Activated CD8-positive, alpha-beta memory T cell treated with anti-CD3 and anti-CD28 coated beads for 1 hour (primary cell): Measurements from ENCODE around the gene ZFX.

Experiments
- DNase-seq, 2 donors: peaks; one replicate each; pipeline ENCODE4 v3.0.0-alpha.2; 2020; ENCODE audit warnings: low read depth in 1 of 2; ENCODE audit errors: extremely low read depth in 1 of 2

ZFX gene

DNA sequence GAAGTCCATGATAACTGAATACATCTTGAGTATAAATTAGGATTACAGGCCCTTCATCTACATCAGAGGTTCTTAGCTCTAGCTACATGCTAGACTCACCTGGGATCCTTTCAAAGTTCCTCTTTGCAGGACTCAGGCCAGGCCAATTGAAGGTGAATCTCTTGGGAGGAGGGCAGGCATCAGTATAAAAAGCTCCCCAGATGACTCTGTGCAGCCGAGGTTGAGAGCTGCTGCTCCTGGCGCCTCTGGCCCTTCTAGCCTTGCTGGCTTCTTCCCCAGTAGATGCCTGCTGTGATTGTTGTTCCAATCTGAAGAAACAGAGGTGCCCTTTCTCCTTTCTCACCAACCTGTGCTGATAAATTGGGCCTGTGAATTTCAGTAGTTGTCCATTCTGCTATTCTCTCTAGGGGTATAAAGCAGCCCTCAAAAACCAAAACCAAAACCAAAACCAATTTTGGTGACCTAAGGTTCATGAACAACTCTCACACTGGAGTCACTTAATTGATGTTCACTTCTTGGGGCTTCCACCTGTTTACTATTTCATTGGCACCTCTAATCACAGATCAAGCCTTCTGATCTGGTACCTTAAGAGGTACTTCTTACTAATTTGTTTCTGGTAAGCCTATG lies 85.7 kb downstream of the ZFX start:
- no peak for DNase-seq

DNA sequence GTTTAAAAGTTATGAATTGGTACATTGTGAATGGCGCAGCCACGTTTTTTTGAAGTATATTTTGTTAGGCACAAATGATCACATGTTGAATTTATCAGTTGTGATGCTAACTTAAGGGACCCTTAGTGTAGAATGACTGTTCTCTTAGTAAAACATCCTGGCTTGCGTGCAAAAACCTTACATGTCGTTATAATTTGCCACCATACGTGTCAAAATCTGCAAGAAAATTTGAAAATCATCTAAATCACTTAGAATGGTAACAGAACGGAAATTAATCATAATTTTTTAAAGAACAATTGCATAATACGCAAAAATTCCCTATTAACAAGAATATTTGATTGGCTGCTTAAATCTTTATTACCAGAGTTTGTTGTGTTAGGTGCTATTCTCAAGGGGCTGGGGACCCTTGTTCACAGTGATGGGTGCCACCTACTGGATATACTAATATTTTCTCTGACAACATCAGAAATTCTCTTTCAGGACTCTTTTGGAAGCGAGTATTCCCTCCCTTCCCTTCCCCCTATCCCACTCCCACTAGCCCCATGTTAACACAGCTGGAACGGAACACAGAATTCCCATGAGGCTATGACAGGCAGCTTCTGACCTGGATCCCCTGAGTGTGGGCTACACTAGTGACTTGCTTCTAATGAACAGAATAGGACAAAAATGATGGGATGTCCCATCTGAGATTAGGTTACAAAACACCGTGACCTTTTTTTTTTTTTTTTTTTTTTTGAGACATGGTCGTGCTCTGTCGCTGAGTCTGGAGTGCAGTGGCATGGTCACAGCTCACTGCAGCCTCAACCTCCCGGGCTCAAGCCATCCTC lies 92.5 kb downstream of the ZFX start:
- no peak for DNase-seq

DNA sequence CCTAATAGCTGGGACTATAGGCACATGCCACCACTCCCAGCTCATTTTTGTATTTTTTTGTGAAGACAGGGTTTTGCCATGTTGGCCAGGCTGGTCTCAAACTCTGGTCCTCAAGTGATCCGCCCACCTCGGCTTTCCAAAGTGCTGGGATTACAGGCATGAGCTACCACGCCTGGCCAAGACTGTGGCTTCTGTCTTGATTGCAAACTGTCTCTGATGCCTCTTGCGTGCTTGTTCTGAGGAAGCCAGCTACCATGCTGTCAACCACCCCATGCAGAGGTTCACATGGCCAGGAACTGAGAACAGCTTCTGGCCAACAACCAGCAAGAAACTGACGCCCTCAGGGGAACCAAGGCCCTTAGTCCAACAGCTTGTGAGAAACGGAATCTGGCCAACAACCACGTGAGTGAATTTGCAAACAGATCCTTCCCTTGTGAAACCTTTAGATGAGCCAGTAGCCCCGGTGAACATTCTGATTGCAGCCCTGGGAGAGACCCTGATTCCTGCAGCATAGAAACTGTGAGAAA lies 93.2 kb downstream of the ZFX start:
- no peak for DNase-seq

DNA sequence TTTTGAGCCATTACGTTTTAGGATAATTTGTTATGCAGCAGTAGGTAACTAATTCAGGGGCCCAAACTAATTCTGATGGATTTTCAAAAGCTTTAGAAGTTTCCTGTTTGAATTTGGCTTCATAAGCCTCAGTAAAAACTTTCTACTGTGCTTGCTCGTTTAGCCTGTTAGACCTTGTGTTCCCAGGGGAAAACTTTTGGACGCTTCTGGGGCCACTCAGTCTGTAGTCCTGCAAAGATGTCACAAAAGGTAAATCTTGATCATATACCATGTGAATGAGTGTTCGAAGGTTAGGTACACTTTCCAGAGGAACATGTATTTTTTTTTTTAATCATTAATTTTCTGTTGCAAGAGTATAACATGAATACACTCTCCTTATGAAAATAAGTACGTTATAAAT lies 93.7 kb downstream of the ZFX start:
- DNase-seq, result no peak

DNA sequence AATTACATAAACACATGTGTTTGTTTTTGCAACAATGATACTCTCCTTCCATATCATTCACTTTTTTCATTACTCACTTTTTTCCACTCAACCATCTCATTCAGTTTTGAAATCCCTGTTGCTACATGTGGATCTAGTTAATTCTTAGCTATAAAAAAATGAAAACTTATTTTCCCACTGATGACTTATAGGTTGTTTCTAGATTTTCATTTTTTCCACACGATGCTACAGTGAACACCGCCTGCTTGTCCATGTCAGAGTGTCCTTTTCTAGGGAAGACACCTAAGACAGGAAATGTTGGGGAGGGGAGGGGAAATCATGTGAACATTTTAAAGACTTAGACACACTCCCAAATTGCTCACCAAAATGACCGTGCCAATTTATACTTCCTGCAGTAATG lies 94.2 kb downstream of the ZFX start:
- no peak for DNase-seq

DNA sequence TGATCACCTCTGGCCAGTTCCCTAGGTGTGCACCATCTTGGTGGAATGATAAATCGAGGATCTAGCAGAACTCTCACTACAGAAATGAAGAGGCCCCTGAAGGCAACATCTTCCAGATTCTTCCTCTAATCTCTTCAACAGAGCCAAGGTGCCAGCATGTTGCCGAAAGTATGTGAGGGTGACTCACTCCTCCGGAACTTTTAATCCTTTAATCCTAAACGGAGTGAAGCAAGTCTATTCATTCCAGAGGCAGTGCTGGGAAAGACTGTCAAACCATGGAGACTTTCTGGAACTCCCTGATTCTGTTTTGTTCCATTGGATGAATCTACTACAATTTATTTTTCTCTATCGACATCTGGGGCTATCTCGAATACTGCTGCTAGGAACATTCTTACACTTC lies 95.7 kb downstream of the ZFX start:
- DNase-seq, result no peak

DNA sequence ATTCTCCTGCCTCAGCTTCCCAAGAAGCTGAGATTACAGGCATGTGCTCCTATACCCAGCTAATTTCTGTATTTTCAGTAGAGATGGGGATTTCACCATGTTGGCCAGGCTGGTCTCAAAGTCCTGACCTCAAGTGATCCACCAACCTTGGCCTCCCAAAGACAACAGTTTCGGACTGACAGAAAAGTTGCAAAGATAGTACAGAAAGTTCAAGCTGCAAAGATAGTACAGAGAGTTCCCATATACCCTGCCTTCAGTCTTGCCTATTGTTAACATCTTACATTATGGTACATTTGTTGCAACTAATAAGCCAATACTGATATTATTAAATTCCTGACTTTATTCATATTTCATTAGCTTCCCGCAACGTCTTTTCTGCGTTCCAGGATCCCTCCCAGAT lies 98.5 kb downstream of the ZFX start:
- DNase-seq, result no peak

DNA sequence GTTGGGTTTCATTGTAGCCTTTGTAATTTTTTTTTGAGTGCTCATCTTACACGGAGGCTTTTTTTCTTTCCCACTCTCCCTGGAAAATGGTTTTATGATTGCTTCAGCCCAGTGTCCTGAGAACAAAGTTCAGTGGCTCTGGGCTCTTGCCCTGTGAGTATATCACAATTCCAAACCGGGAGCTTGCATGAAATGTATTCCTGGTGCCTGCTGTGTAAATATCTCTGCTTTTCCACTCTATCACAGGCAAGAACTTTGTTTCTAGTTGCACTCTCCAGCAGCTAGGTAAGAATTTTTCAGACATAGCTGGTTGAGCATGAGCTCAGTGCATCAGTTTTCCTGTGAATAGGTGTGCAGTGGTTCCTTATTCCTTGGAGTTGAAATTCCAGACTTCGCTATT lies 103.5 kb downstream of the ZFX start:
- DNase-seq, result no peak

DNA sequence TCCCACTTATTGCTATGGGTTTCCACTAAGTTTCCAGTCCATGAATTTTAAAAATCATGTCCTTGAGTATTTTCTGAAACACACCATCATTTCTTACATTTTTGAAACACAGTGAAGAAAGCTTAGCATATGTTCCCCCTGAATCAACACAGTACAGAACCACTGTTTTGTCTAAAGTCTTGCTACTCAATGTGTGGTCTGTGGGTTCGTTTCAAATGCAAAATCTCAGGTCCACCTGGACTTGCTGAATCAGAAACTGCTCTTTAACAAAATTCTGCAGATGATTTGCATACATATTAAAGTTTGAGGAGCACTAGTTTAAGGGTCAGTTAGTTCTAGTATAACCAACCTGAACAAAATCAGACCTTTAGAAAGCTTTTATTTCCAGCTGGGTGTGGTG lies 103.9 kb downstream of the ZFX start:
- no peak for DNase-seq

DNA sequence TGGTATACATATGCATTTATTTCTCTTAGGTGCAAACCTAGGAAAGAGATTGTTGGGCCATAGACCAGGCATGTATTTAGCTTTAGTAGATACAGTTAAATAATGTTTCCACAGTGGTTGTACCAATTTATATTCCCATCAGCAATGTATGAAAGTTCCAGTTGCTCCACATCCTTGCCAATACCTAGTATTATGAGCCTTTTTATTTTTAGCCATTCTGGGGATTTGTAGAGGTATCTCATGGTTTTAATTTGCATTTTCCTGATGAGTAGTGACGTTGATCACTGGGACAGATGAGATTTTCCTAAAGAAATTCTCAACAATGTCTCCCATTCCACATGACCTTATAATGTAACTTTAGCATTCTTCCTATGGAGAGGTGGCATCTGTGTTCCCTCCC lies 107.5 kb downstream of the ZFX start:
- DNase-seq, result no peak

DNA sequence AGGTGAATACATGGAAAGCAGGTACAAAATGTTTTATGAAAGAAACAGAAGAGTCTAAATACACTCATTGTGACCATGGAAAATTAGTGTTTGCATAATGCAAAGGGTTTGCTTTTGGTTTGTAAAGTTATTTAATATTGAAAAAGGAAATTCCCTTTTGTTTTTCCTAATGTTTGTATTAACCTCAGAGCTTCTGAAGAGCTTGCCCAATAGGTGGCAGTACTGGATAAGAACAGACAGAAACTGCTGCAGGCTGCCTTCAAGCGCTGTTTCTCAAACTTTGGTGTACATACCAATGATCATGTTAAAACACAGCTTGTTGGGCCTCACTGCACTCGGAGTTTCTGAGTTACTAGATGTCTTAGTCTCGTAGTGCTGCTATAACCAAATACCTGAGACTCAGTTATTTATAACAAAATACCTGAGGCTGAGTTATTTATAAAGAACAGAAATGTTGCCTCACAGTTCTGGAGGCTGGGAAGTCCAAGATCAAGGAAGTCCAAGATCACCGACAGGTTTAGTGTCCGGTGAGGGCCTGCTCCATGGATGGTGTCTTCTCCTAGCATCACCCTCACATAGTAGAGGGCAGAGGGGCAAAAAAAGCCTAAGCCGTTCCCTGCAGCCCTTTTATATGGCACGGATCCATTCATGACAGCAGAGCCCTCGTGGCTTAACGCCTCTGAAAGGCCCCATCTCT lies 110.2 kb downstream of the ZFX start:
- no peak for DNase-seq

DNA sequence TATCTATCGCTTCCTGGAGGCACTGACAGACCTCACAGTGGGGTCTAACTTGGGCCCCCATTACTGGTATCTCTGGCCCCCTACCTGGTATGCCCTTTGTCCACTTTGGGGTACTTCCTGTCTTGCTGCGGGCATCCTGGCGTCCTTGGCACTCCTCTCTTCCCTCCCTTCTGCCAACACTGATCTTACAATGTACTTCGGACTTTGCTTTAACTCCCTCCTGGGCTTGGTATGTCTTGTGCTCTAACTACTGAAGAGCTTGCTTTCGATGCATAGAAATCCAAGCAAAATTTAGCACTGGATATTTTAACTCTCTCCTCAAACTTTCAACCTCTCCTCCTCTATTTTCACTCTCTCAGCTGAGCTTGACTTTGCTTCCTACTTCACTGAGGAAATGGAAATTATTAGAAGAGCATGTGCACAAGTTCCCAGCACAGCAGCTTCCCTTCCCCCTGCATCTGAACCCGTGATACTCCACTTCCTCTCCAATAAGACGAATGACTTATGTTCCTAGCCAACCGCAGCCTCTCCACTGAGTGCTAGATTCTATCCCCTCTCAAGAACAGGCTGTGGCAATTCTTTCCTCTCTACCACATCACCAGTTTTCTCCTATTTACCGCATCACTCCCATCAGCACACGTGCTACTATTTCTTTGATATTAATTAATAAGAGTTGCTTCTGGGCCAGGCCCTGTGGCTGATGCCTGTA lies 111.5 kb downstream of the ZFX start:
- DNase-seq, result no peak

DNA sequence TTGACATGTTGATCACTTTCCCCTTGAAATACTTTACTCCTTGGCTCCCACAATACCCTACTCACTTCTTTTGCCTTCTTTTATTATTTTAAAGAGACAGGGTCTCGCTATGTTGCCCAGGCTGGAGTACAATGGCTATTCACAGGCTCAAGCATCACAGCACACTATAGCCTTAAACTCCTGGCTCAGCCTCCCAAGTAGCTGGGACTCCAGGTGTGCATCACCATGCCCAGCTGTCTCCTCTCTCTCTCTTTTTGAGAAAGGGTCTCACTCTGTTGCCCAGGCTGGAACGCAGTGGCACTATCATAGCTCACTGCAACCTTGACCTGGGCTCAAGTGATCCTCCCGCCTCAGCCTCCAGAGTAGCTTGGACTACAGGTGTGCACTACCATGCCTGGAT lies 112.8 kb downstream of the ZFX start:
- DNase-seq, result no peak

DNA sequence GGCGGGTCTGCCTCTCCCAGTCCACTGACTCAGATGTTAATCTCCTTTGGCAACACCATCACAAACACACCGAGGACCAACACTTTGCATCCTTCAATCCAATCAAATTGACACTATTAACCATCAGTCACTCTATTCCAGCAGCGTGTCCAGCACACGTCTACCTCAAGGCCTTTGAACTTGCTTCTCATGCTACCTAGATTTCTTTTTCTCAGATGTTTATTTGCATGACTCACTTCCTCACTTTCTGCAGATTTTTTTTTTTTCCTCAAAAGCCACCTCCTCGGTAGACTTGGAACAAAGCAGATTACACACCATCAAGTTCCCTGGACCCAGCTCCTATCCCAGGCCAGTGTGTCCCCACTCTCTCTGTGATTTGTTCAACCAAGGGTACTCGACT lies 114.9 kb downstream of the ZFX start:
- no peak for DNase-seq
